T-helper 17 cell (primary cell): Measurements from ENCODE around the gene ANKRD34A. TPM values are rescaled to one million over a fixed set of nuclear protein-coding genes. Genes with fewer than 3 reads are reported as not detected.

ENCODE experiments used
- ATAC-seq: fragments of 150-1000 bp; cut with Tn5 transposase; 2 replicates; pipeline ENCODE4 v1.10.0; 2021; ENCODE audit warnings: mild to moderate bottlenecking, moderate library complexity
- DNase-seq, 3 donors: peaks; one replicate each; pipeline versions ENCODE4 v3.0.0 to v3.0.0-alpha.2; 2020 to 2021
- H3K9me3 ChIP-seq: one replicate; pipeline ENCODE4 v1.7.0; 2013; ENCODE audit warnings: low read length, mild to moderate bottlenecking; ENCODE audit not compliant: control insufficient read depth, poor library complexity, severe bottlenecking
- H3K27ac Mint-ChIP-seq: one replicate; pipeline ENCODE4 v1.8.0; 2022; ENCODE audit warnings: mild to moderate bottlenecking, moderate library complexity, mixed read lengths
- H3K27me3 Mint-ChIP-seq: one replicate; pipeline ENCODE4 v1.8.0; 2022; ENCODE audit warnings: mixed read lengths
- H3K36me3 Mint-ChIP-seq: one replicate; pipeline ENCODE4 v1.8.0; 2022; ENCODE audit warnings: low read depth, mixed read lengths
- H3K4me1 Mint-ChIP-seq: one replicate; pipeline ENCODE4 v1.8.0; 2022; ENCODE audit warnings: mild to moderate bottlenecking, mixed read lengths
- H3K4me3 Mint-ChIP-seq: one replicate; pipeline ENCODE4 v1.8.0; 2022; ENCODE audit warnings: mild to moderate bottlenecking, moderate library complexity, mixed read lengths
- total RNA-seq, 4 donors: library from RNA in 2 of 4; stranded (reverse) in 2 of 4; gene quantifications; one replicate each; pipeline ENCODE4 v1.2.3 and lab custom pipeline; 2022 to 2026

ANKRD34A gene
- 1 to 10 TPM in 1 of 2 donors, under 1 TPM in 1; 0.70 to 1.7 TPM for total RNA-seq
- 1.0 to 3.0 reads per million in 2 donors for total RNA-seq (lab: John Stamatoyannopoulos, UW)

GRCh38 chr1:145964328-145965118 is at the start of gene ANKRD34A, which contains the start of gene POLR3GL:
TSS of gene ANKRD34A (minus strand) at chr1:145964575. CDS start at chr1:145961759, 2,816 bp downstream.
TSS of gene POLR3GL (plus strand) at chr1:145964690. CDS start at chr1:145974866, 10,176 bp downstream.
- Mint-ChIP-seq H3K27me3 (no peaks in the 10 kb centered on the region), H3K4me3 (peak within 1 kb of the TSS; percentile 98), H3K27ac (peak within 1 kb of the TSS; percentile 97), H3K4me1 (peaks cover 38% of the 10 kb centered on the region), H3K36me3 (no peaks in the 10 kb centered on the region)
- ATAC-seq (peak; percentile 93), DNase-seq (peak; percentile 74 to 84 (median 83))
- H3K9me3 ChIP-seq = no peaks in the 10 kb centered on the region

GRCh38 chr1:146013559-146013922 is 49.2 kb upstream of the ANKRD34A start:
- H3K4me1 Mint-ChIP-seq = peaks cover 7% of the 10 kb centered on the region
- ATAC-seq = no peak
- peaks cover 3% of the 10 kb centered on the region for H3K36me3 Mint-ChIP-seq
- no peak overlapping the region for H3K27ac Mint-ChIP-seq
- no peak for DNase-seq
- H3K4me3 Mint-ChIP-seq = no peak overlapping the region
- H3K9me3 ChIP-seq = no peaks in the 10 kb centered on the region
- peaks cover 19% of the 10 kb centered on the region for H3K27me3 Mint-ChIP-seq

GRCh38 chr1:146012703-146013558 is 48.6 kb upstream of the ANKRD34A start:
- ATAC-seq (peak; percentile 59), DNase-seq (peak in 1 of 3 donors; percentile 42)
- no peaks in the 10 kb centered on the region for H3K9me3 ChIP-seq
- peaks cover 7% of the 10 kb centered on the region for H3K4me1 Mint-ChIP-seq
- H3K4me3 Mint-ChIP-seq = no peak overlapping the region
- peaks cover 2% of the 10 kb centered on the region for H3K36me3 Mint-ChIP-seq
- no peak overlapping the region for H3K27ac Mint-ChIP-seq
- H3K27me3 Mint-ChIP-seq = peaks cover 14% of the 10 kb centered on the region

GRCh38 chr1:146010126-146010738 is 45.9 kb upstream of the ANKRD34A start:
- Mint-ChIP-seq H3K4me1 (peaks cover 25% of the 10 kb centered on the region), H3K27me3 (no peaks in the 10 kb centered on the region), H3K4me3 (no peak overlapping the region), H3K36me3 (peaks cover 4% of the 10 kb centered on the region), H3K27ac (no peak overlapping the region)
- DNase-seq = no peak
- H3K9me3 ChIP-seq = no peaks in the 10 kb centered on the region
- no peak for ATAC-seq

GRCh38 chr1:146007489-146008133 is 43.2 kb upstream of the ANKRD34A start:
- no peaks in the 10 kb centered on the region for H3K9me3 ChIP-seq
- DNase-seq (no peak), ATAC-seq (no peak)
- H3K27me3 Mint-ChIP-seq = no peaks in the 10 kb centered on the region
- H3K4me3 Mint-ChIP-seq = no peak overlapping the region
- H3K4me1 Mint-ChIP-seq = peaks cover 33% of the 10 kb centered on the region
- peaks cover 5% of the 10 kb centered on the region for H3K36me3 Mint-ChIP-seq
- peak overlapping the region; percentile 97 for H3K27ac Mint-ChIP-seq

- Mint-ChIP-seq H3K36me3 (peaks cover 5% of the 10 kb centered on the region), H3K27me3 (no peaks in the 10 kb centered on the region), H3K4me1 (peaks cover 64% of the 10 kb centered on the region), H3K4me3 (peak overlapping the region; percentile 41), H3K27ac (peak overlapping the region; percentile 97)
- no peaks in the 10 kb centered on the region for H3K9me3 ChIP-seq
- DNase-seq (no peak), ATAC-seq (no peak)
These were observed 37.3 kb upstream of the ANKRD34A start for GRCh38 chr1:146001709-146002108.

GRCh38 chr1:145999321-146000024 is 35.1 kb upstream of the ANKRD34A start:
- H3K36me3 Mint-ChIP-seq = peaks cover 15% of the 10 kb centered on the region
- ATAC-seq (peak; percentile 62), DNase-seq (no peak)
- H3K4me1 Mint-ChIP-seq = peaks cover 55% of the 10 kb centered on the region
- H3K27me3 Mint-ChIP-seq = no peaks in the 10 kb centered on the region
- peak overlapping the region; percentile 99 for H3K4me3 Mint-ChIP-seq
- no peaks in the 10 kb centered on the region for H3K9me3 ChIP-seq
- peak overlapping the region; percentile 97 for H3K27ac Mint-ChIP-seq

GRCh38 chr1:145997718-145998023 is 33.3 kb upstream of the ANKRD34A start:
- Mint-ChIP-seq H3K4me3 (peak overlapping the region; percentile 99), H3K27ac (peak overlapping the region; percentile 97), H3K4me1 (peaks cover 63% of the 10 kb centered on the region), H3K27me3 (no peaks in the 10 kb centered on the region), H3K36me3 (peaks cover 24% of the 10 kb centered on the region)
- DNase-seq = no peak
- H3K9me3 ChIP-seq = no peaks in the 10 kb centered on the region
- no peak for ATAC-seq

- Mint-ChIP-seq H3K4me1 (peaks cover 66% of the 10 kb centered on the region), H3K27me3 (no peaks in the 10 kb centered on the region), H3K36me3 (peaks cover 25% of the 10 kb centered on the region), H3K27ac (peak overlapping the region; percentile 97), H3K4me3 (peak overlapping the region; percentile 99)
- H3K9me3 ChIP-seq = no peaks in the 10 kb centered on the region
- DNase-seq (peak in 2 of 3 donors; percentile 21 to 46), ATAC-seq (peak; percentile 65)
These were observed 32.8 kb upstream of the ANKRD34A start for GRCh38 chr1:145997016-145997717.

GRCh38 chr1:145996433-145997015 is 32.1 kb upstream of the ANKRD34A start, which contains the start of gene TXNIP:
TSS of gene TXNIP (minus strand) at chr1:145996579. CDS start at chr1:145996266, 313 bp downstream.
- peak within 1 kb of the TSS; percentile 99 for H3K4me3 Mint-ChIP-seq
- H3K9me3 ChIP-seq = no peaks in the 10 kb centered on the region
- no peaks in the 10 kb centered on the region for H3K27me3 Mint-ChIP-seq
- ATAC-seq (peak; percentile 85), DNase-seq (peak; percentile 70 to 83 (median 79))
- H3K4me1 Mint-ChIP-seq = peaks cover 65% of the 10 kb centered on the region
- peaks cover 25% of the 10 kb centered on the region for H3K36me3 Mint-ChIP-seq
- H3K27ac Mint-ChIP-seq = peak within 1 kb of the TSS; percentile 97

- H3K9me3 ChIP-seq = no peaks in the 10 kb centered on the region
- ATAC-seq (no peak), DNase-seq (no peak)
- Mint-ChIP-seq H3K4me3 (peak overlapping the region; percentile 99), H3K27ac (peak overlapping the region; percentile 97), H3K36me3 (peaks cover 25% of the 10 kb centered on the region), H3K27me3 (no peaks in the 10 kb centered on the region), H3K4me1 (peaks cover 65% of the 10 kb centered on the region)
These were observed 31.6 kb upstream of the ANKRD34A start for GRCh38 chr1:145995964-145996432.
